ENCODE data around the gene ZNF423.

ZNF423 gene

DNA sequence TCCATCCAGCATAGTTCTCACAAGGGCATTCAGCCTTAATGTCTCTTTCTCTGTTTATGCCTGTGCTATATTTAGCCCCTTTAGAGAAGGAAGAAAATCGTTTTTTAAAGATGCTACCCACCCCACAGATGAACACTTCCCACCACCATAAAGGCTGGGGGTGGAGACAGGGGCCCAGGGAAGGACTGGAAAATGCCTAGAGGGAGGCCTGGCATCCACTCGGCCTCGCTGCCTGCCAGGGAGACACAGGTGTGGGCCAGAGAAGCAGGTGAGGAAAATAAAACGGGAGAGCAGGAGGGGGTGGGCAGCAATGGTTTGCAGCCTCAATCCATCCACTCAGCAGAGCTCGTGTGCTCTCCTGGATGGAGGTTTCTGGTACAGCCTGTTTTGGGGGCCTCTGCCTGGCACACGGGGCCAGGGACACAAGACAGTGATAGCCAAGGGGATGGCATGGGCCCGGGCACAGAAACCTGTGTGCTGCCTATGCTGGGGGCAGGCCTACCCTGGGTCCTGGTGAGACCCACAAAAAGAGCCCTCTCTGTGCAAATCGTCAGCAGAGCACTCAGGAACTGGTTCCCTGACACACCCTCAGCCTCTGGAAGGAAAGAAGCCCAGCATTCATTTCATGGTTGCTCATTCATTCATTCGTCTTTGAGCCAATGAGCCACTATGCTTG, 360.9 kb downstream of the ZNF423 start:
- no peak for DNase-seq (ENCODE audit: low read depth, low spot score)

GRCh38 chr16:49494474-49494873, 361.4 kb downstream of the ZNF423 start:
- DNase-seq (ENCODE audit: low read depth, low spot score), result no peak

DNA sequence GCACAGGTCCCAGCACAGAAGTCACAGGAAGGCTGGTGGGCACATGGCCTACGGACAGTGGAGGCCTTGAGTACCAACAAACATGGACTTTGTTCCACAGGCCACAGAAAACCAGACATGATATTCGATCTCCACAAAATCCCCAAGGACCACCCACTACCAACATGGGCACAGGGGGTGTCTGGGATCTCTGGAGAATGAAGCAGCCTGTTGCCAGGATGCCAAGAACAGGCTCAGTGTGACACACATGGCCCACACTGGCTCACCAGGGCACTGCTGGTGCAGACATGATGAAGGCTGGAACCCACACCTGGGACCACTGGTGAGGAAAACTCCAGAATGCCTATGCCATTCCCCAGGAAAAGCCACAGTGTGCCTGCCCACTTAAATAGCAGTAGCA, 362.1 kb downstream of the ZNF423 start:
- no peak for DNase-seq (ENCODE audit: low read depth, low spot score)

GRCh38 chr16:49492896-49493626, 362.9 kb downstream of the ZNF423 start:
- no peak for DNase-seq (ENCODE audit: low read depth, low spot score)

- peak; percentile 57 for DNase-seq (ENCODE audit: low read depth, low spot score)
These were observed 363.8 kb downstream of the ZNF423 start for GRCh38 chr16:49491771-49492761.

GRCh38 chr16:49491106-49491670, 364.7 kb downstream of the ZNF423 start:
- no peak for DNase-seq (ENCODE audit: low read depth, low spot score)

DNA sequence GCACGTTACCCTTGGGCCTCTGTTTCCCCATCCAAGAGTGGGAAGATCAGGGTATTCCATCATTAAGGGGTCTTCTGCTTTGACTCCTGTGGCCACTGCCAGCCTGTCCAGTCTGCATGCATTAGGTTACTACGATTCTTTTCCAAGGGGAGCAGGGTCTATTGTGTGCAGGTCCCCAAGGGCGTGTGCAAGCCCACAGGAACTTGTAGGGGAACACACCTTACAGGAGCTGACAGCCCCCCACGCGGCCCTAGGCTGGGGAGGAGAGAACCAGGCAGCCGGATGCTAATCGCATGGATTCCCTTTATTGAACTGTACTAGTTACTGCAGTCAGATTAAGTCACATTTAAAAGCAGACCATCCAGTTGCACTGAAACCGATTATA, 365.6 kb downstream of the ZNF423 start:
- DNase-seq (ENCODE audit: low read depth, low spot score), result no peak

DNA sequence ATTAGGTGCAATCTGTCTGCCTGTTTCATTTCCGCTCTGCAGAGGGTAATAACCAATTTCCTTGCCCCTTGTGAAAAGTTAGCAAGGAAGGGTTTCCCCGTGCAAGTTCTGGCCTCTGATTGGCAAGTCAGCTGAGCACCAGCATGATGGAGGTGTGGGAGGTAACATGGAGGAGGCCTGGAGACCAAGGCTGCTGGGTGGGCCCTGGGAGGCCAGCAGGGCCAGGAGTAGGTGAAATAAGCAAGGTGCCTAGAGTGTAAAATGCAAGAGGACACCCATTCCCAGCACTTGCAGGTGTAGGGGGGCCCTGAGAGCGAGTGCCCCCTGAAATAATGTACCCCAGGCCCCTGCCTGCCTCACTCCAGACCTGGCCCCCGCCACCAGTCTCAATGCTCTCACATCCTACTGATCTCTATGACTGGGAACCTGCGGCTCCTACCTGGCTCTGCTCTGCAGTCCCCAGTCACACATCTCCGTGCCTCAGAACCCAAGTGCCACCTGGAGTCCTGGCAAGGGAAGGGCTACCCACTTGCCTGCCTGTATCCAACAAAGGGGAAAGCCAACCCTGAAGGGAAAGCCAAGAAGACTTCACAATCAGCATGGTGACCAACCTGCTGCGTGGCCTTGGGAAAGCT, 366.1 kb downstream of the ZNF423 start:
- no peak for DNase-seq (ENCODE audit: low read depth, low spot score)

GRCh38 chr16:49488740-49489525, 367.0 kb downstream of the ZNF423 start:
- DNase-seq (ENCODE audit: low read depth, low spot score), result no peak

DNA sequence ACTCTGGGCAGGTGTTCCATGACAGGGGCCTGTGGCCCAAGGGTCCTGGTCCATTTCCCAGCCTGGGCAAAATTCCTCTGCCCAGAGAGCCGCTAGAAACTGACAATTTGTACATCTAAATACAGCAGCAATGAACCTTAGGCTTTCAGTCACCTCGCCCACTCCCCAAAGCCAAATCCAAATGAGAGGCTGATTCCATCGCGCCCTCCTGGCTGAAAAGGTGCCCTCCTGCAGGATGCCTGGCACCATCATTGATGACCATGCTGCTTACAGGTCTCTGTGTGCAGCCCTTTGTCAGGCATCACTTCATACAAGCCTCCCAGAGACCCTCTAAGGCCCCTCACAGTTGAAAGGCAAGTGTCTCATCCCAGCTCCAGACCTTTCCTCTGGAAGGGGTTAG, 367.6 kb downstream of the ZNF423 start:
- no peak for DNase-seq (ENCODE audit: low read depth, low spot score)

DNA sequence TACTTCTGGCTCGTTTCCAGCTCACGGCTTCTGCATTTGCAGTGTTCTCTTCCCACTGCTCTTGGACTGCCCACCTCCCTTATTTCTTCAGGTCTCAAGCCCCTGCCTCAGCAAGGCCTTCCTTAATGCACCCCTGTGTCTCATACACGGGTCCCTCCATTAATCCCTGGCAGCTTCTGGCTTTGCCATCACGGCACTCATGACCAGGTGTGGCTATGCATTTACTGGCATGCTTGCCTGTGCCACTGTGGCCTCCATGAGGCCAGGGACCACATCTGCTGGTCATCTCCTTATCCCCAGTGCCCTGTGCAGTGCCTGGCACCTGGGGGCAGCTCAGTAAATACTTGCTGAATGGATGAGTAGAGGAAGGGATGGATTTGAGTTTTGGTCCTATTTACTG, 368.2 kb downstream of the ZNF423 start:
- DNase-seq (ENCODE audit: low read depth, low spot score), result no peak

DNA sequence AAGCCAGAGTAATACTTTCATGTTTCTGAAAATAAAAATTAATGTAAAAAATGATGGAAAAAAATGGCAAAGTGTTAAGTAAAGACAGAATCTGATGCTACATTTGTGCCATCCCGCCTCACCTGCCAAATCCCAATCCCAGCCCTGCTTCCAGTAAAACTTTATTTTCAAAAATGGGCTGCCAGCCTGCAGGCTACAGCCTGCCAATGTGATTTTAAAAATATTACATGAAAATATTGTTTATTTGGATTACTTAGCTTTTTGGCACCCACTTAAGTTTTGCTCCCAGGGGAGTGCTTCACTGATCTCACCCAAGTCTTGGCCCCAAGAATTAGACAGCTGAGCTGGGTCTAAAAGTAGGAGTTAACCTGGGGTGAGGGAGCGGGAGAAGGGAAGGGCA, 369.5 kb downstream of the ZNF423 start:
- DNase-seq (ENCODE audit: low read depth, low spot score), result no peak

GRCh38 chr16:49485663-49486062, 370.2 kb downstream of the ZNF423 start:
- DNase-seq (ENCODE audit: low read depth, low spot score), result no peak

DNA sequence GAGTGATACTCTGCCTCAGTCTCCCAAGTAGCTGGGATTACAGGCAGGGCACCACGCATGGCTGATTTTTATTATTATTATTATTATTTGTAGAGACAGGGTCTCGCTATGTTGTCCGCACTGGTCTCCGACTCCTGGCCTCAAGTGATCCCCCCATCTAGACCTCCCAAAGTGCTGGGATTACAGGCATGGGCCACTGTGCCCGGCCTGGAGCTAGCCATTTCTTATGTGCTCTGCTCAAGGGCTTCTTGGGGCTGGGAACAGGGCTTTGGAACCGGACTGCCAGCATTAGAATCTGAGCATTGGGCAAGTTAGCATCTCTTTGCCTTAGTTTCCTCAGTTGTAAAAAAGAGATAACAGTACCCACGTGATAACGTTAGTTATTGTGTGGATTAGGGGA, 371.0 kb downstream of the ZNF423 start:
- DNase-seq (ENCODE audit: low read depth, low spot score), result no peak

GRCh38 chr16:49484451-49484849, 371.5 kb downstream of the ZNF423 start:
- peak; percentile 45 for DNase-seq (ENCODE audit: low read depth, low spot score)

GRCh38 chr16:49483651-49484450, 372.1 kb downstream of the ZNF423 start:
- no peak for DNase-seq (ENCODE audit: low read depth, low spot score)

- no peak for DNase-seq (ENCODE audit: low read depth, low spot score)
These were observed 372.7 kb downstream of the ZNF423 start for GRCh38 chr16:49483251-49483650.

DNA sequence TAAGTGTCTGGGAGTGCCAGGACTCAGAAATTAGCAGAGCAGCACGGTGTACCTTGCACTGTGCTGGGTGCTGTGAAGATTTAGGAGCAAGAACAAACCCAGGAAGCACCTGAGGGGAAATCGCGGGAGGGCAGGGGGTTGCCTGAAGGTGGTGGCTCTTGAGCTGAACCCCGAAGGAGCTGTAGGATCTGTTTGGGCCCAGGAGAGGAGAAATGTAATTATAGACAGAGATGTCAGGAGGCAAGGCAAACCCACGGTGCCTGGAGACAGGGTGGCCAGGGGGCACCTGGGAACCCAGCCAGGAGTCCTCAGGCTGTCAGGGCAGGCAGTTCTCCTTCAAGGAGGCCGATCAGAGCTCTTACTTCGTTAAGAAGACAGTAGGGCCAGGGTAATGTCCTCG, 373.2 kb downstream of the ZNF423 start:
- DNase-seq (ENCODE audit: low read depth, low spot score), result no peak

DNA sequence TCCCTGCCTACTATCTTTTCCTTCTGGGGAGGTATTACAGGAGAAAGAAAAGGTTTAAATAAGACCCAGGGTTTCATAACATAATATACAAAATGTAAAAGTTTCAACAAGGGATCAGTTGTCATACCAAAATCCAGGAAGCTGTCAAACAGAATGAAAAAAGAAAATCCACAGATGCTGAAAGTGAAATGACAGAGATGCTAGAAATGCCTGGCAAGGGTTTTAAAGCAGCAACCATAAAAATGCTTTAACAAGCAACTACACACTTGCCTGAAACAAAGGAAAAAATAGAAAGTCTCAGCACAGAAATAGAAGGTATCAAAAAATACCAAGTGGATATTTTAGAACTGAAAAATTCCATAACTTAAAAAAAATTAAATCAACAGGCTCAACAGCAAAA, 377.3 kb downstream of the ZNF423 start:
- DNase-seq (ENCODE audit: low read depth, low spot score), result no peak

- DNase-seq (ENCODE audit: low read depth, low spot score), result no peak
These were observed 377.8 kb downstream of the ZNF423 start for GRCh38 chr16:49478107-49478506.

Measured in iPS DF 19.7 (cell line).